Retinal pigment epithelial cell (primary cell): ENCODE measurements around the gene OR51E2.

Source experiments
- DNase-seq: peaks from one replicate; pipeline ENCODE4 v3.0.0-alpha.2; 2010; ENCODE audit warnings: low read depth
- H3K4me3 ChIP-seq: 2 replicates; pipeline ENCODE4 v1.5.1; 2011; ENCODE audit warnings: mild to moderate bottlenecking, low read length, control low read depth, moderate library complexity
- TF ChIP-seq, protein P1 (sequence below): conservative IDR thresholded peaks from 2 replicates; pipeline ENCODE4 v1.5.1; 2011; ENCODE audit warnings: low read depth, low read length, control low read depth, inconsistent platforms

The OR51E2 gene

GRCh38 chr11:4664183-4664582 is 33.5 kb downstream of the OR51E2 start:
- DNase-seq: no peak
- H3K4me3 ChIP-seq: no peak overlapping the region
- TF ChIP-seq, protein P1, sequence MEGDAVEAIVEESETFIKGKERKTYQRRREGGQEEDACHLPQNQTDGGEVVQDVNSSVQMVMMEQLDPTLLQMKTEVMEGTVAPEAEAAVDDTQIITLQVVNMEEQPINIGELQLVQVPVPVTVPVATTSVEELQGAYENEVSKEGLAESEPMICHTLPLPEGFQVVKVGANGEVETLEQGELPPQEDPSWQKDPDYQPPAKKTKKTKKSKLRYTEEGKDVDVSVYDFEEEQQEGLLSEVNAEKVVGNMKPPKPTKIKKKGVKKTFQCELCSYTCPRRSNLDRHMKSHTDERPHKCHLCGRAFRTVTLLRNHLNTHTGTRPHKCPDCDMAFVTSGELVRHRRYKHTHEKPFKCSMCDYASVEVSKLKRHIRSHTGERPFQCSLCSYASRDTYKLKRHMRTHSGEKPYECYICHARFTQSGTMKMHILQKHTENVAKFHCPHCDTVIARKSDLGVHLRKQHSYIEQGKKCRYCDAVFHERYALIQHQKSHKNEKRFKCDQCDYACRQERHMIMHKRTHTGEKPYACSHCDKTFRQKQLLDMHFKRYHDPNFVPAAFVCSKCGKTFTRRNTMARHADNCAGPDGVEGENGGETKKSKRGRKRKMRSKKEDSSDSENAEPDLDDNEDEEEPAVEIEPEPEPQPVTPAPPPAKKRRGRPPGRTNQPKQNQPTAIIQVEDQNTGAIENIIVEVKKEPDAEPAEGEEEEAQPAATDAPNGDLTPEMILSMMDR: no peak

DNA sequence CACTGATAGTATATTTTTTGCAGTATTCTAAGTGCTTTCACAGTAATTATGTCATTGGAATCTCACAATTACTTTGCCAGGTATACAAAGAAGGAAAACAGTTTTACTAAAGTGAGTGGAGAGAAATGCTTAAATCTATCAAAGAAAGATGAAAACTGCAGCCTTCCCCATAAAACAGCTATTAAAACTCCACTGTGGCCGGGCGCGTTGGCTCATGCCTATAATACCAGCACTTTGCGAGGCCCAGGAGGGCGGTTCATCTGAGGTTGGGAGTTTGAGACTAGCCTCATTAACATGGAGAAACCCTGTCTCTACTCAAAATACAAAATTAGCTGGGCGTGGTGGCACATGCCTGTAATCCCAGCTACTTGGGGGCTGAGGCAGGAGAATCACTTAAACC is 34.8 kb downstream of the OR51E2 start:
- DNase-seq: no peak
- no peak overlapping the region for H3K4me3 ChIP-seq
- TF ChIP-seq, protein P1: no peak

DNA sequence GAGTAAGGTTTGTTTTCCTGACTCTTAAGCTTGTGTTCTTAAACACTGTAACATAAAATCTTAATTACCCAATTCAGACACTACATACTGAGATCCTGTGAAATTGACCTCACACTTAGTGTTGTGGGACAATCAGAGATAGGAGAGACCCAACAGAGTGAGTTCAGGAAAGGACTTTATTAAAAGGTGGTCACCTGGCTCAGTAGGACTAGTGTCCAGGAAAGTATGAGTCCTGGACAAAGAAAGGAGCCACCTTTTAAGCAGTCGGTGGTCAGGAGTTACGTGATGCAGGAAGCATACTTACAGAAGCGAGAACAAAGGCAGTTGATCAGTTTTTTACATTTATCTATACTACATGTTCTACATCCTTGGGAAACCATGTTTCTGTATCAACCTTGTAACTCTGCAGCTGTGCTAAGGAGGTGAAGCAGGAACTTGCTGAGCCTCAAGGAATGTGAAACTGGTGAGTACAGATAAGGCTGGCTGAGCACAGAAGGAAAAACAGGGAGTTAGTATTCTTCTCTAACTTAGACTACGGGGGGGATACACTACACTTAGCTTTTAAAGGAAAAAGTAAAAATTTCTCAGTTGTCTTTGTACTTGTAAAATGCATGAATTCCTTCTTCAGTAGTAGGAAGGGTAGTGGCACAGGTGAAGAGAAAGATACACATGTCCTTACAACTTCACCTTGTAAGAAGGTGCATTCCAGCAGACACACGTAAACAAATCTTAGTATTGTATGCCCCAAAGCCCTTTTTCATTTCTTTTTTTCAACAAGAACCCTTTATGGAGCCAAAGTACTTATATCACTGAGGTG is 38.8 kb downstream of the OR51E2 start:
- no peak for DNase-seq
- TF ChIP-seq, protein P1: no peak
- H3K4me3 ChIP-seq: no peak overlapping the region

- no peak overlapping the region for H3K4me3 ChIP-seq
- no peak for DNase-seq
- TF ChIP-seq, protein P1: no peak
Observed at GRCh38 chr11:4654635-4655369, 42.9 kb downstream of the OR51E2 start.

DNA sequence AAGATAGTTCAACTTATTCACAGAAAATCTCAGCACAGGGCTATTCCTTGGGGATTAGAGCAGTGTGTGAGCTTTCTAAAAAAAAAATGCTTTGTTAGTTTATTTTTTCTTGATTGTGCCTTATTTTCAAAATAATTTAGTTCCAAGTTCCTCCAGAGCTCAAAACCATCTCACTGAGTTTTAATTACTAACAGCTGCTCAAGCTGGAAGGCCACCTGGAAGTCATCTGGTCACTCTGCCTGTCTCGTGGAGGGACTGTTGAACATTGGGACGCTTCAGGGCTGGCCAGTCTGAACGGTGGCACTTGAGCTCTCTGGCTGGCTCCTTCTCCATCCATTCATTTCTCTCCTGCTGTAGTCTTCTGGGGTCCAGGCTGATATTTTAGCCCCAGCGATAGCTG is 49.9 kb downstream of the OR51E2 start:
- no peak overlapping the region for H3K4me3 ChIP-seq
- TF ChIP-seq, protein P1: no peak
- no peak for DNase-seq

- TF ChIP-seq, protein P1: no peak
- no peak for DNase-seq
- no peak overlapping the region for H3K4me3 ChIP-seq
Observed at GRCh38 chr11:4645974-4646373, 51.7 kb downstream of the OR51E2 start.

GRCh38 chr11:4644233-4644632 is 53.4 kb downstream of the OR51E2 start:
- DNase-seq: no peak
- H3K4me3 ChIP-seq: no peak overlapping the region
- TF ChIP-seq, protein P1: no peak
